Measurements from ENCODE around the gene SRRT.

DNA sequence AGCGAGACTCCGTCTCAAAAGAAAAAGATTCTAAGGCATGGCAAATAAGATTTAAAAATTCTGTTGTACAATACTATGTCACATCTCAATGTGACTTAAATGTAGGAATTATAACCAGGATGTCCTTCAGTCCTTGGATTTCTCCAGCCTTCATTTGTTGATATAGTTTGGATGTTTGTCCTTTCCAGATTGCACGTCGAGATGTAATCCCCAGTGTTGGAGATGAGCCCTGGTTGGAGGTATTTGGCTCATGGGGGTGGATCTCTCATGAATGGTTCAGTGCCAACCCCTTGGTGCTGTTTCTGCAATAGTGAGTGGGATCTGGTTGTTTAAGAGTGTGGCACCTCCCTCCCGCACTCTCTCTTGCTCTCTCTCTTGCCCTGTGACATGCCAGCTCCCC lies 33.6 kb downstream of the SRRT start:
- no peak for TF ChIP-seq POLR2A (IDR thresholded peaks at IDR 0.05)
- TF ChIP-seq, protein P1, sequence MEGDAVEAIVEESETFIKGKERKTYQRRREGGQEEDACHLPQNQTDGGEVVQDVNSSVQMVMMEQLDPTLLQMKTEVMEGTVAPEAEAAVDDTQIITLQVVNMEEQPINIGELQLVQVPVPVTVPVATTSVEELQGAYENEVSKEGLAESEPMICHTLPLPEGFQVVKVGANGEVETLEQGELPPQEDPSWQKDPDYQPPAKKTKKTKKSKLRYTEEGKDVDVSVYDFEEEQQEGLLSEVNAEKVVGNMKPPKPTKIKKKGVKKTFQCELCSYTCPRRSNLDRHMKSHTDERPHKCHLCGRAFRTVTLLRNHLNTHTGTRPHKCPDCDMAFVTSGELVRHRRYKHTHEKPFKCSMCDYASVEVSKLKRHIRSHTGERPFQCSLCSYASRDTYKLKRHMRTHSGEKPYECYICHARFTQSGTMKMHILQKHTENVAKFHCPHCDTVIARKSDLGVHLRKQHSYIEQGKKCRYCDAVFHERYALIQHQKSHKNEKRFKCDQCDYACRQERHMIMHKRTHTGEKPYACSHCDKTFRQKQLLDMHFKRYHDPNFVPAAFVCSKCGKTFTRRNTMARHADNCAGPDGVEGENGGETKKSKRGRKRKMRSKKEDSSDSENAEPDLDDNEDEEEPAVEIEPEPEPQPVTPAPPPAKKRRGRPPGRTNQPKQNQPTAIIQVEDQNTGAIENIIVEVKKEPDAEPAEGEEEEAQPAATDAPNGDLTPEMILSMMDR (IDR thresholded peaks at IDR 0.05 in 4 of 5, conservative IDR thresholded peaks at IDR 0.05 in 1 of 5): no peak

All from gastrocnemius medialis (tissue), 4 donors.